Heart left ventricle (tissue), 13 donors: Measurements from ENCODE around the gene SPNS3.

Experiments
- CTCF ChIP-seq, 12 donors: fragments of 200-600 bp; sonication (generic) in 4 of 12; IDR thresholded peaks; one replicate each; pipeline versions ENCODE4 v1.5.0 to v1.8.0; 2018 to 2022; ENCODE audit warnings: antibody characterized with exemption in 12 of 12, mild to moderate bottlenecking in 5 of 12
- POLR2A ChIP-seq, 2 donors: fragments of 450-650 bp; IDR thresholded peaks; one replicate each; pipeline ENCODE4 v1.6.1; 2017; ENCODE audit warnings: antibody characterized with exemption in 2 of 2, mild to moderate bottlenecking in 2 of 2, moderate library complexity in 2 of 2
- donor health status: ischemic (EF 13 %, LVEDD 7.1; RV severe dilation, severe dysfunction).
- donor health status: DM: no; HTN: yes; CAD: no.
- donor health status: DM: no; HTN: no; CAD: no.
- donor health status: ischemic (EF 25% LVEDD 6.9; RV normal size, moderate dysfunction).
- donor health status: ischemic (EF 25% LVEDD 5.7; RV mildly dilated, moderate dysfunction).
- donor health status: ischemic (EF 35%, LVEDD 5.7; RV mildly dilated, moderate dysfunction).
- donor health status: nonischemic (EF 11% LVEDD 7.7; RV severe dilation, severe dysfunction).
- donor health status: DM: yes; HTN: yes; CAD: no.
- donor health status: PGD.
- donor health status: ischemic (EF 29% LVEDD 5.4; RV normal size, mild dysfunction).
- donor health status: nonischemic (EF 23%, LVEDD 6.1; RV moderate dilation, normal function).

GRCh38 chr17:4536742-4537411, 103.1 kb downstream of the SPNS3 start:
- TF ChIP-seq CTCF (IDR thresholded peaks at IDR 0.05) (no peak), POLR2A (IDR thresholded peaks at IDR 0.05) (no peak)
